Stimulated activated CD8-positive, alpha-beta memory T cell treated with anti-CD3 and anti-CD28 coated beads, Interleukin-7, amount 100 ng/mL, for 48 hours (primary cell): ENCODE results near the gene CLEC14A.

Experiments used
- DNase-seq, 2 donors: peaks; one replicate each; pipeline ENCODE4 v3.0.0-alpha.2; 2020; ENCODE audit warnings: low read depth in 1 of 2; ENCODE audit errors: extremely low read depth in 1 of 2

The CLEC14A gene

DNA sequence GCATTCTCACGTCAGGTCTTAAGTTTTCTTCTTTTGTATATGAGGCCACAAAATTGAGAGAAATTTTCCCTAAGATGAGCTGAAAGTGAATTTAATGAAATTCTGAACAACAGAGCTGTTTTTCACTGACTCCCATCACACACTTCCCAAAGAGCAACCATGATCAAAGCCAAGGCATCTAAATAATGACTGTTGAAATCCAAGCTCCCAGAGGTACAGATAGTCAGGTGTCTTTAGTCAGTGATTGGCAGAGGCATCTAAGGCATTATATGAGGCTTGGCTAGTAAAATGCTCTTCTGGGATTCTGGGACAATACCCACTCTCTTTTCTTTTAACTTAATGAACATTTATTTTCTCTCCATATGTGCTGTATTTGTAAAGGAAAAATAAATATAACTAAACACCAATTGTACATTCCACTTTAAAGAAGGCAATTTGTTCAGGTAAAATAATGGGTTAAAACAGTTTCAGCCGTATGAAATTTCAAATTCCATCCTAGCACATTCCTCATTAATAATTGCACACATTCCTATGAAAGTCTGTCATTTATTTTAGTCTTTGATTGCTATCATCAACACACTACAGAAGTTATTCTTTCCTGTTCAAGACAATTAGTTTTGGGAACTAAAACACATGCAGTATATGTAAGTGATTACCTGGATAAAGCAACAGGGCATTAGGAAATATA lies 49.1 kb downstream of the CLEC14A start:
- no peak for DNase-seq

DNA sequence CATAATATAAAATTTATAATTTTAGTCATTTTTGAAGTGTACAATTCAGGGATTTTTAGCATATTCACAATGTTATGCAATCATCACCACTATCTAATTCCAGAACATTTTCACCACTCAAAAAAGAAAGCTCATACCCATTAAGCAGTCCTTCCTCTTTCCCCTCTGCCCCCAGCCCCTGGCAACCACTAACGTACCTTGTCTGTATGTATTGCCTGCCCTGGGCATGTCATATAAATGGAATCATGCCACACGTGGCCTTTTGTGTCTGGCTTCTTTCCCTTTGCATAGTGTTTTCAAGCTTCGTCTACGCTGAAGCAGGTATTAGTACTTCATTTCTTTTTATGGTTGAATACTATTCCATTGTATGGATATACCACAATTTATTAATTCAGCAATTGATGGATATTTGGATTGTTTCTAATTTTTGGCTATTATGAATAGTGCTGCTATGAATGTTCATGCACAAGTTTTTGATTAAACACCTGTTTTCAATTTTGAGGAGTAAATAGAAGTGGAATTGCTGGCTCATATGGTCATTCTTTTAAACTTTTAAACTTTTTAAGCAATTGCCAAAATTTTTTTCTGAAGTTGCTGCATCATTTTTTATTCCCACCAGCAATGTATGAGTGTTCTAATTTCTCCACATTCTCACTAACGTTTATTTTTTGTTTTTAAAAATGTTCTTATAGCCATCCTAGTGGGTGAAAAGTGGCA lies 49.8 kb downstream of the CLEC14A start:
- DNase-seq, result no peak

DNA sequence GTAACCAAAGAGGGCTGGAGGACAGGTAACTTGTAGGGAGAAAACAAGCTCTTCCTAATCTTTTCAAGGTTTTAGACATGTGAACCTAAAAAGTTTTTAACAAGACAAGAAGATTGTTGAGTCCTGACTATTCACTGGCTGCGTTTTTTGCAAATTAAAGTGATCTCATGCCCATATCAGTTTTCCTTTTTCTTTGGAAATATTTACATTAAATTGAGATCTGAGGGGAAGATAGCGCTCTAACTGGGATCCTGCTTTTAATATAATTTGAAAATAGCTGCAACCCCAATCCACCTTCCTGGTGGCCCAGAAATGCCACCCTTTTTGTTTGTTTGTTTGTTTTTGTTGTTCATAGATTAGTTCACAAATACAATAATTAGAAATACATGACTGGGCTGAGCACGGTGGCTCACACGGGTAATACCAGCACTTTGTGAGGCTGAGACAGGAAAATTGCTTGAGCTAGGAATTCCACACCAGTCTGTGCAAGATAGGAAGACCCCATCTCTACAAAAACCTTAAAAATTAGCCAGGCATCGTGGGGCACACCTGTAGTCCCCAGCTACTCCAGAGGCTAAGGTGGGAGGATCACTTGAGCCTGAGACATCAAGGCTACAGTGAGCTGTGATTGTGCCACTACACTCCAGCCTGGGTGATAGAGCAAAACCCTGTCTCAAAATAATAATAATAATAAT lies 50.6 kb downstream of the CLEC14A start:
- no peak for DNase-seq

DNA sequence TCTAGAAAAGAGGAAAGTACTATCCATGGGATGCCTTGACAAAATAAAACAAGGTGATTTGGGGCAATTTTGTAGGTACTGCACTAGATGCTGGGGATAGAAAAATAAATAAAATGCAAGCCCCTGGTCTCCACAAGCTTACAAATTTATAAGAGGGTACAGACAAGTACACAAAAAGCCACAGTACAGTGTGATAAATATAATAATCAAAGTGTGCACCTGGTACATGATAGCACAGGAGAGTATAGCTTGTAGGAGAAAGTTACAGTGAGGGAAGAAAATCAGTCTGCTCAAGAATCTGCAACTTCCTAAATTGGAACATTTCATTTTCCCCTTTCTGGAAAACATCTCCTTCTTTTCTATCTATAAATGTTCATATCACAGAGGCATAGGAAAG lies 51.2 kb downstream of the CLEC14A start:
- DNase-seq, result no peak
